ENCODE results near the gene OR56B1.
"Not testable (repeated sequence)": the region's sequence is repeated elsewhere in the genome, so short reads cannot be mapped to it uniquely, and the experiment has no call there.

The OR56B1 gene

GRCh38 chr11:5700421-5701054, 35.7 kb upstream of the OR56B1 start:
- Histone ChIP-seq H3K9me3 (ENCODE audit: insufficient read depth, low read depth, low read length) (no peaks in the 10 kb centered on the region), H3K9ac (ENCODE audit: low read depth, low read length) (no peak overlapping the region), H3K4me3 (ENCODE audit: low read length) (no peak overlapping the region), H3K27ac (ENCODE audit: low read depth, low read length) (no peak overlapping the region), H3K27me3 (ENCODE audit: insufficient read depth, low read length) (no peaks in the 10 kb centered on the region), H3K36me3 (ENCODE audit: insufficient read depth, low read length) (peaks cover 42% of the 10 kb centered on the region), H3K4me1 (ENCODE audit: insufficient read depth, low read length) (no peaks in the 10 kb centered on the region)
- WGBS: 94% methylated on average over 9 of the region's 10 CpGs

GRCh38 chr11:5701055-5701577, 35.1 kb upstream of the OR56B1 start:
- Histone ChIP-seq H3K4me3 (ENCODE audit: low read length) (no peak overlapping the region), H3K4me1 (ENCODE audit: insufficient read depth, low read length) (no peaks in the 10 kb centered on the region), H3K36me3 (ENCODE audit: insufficient read depth, low read length) (peaks cover 45% of the 10 kb centered on the region), H3K27me3 (ENCODE audit: insufficient read depth, low read length) (no peaks in the 10 kb centered on the region), H3K27ac (ENCODE audit: low read depth, low read length) (no peak overlapping the region), H3K9me3 (ENCODE audit: insufficient read depth, low read depth, low read length) (no peaks in the 10 kb centered on the region), H3K9ac (ENCODE audit: low read depth, low read length) (no peak overlapping the region)
- WGBS: 72% methylated on average over 3 of the region's 3 CpGs

- Histone ChIP-seq H3K9ac (ENCODE audit: low read depth, low read length) (no peak overlapping the region), H3K4me1 (ENCODE audit: insufficient read depth, low read length) (no peaks in the 10 kb centered on the region), H3K4me3 (ENCODE audit: low read length) (no peak overlapping the region), H3K36me3 (ENCODE audit: insufficient read depth, low read length) (peaks cover 46% of the 10 kb centered on the region), H3K9me3 (ENCODE audit: insufficient read depth, low read depth, low read length) (no peaks in the 10 kb centered on the region), H3K27ac (ENCODE audit: low read depth, low read length) (no peak overlapping the region), H3K27me3 (ENCODE audit: insufficient read depth, low read length) (no peaks in the 10 kb centered on the region)
- no CpG with 5 or more reads among the region's 2 CpGs for WGBS
Measured at GRCh38 chr11:5703741-5704536, 32.3 kb upstream of the OR56B1 start.

GRCh38 chr11:5705688-5706087, 30.6 kb upstream of the OR56B1 start:
- H3K9ac ChIP-seq (ENCODE audit: low read depth, low read length): no peak overlapping the region

GRCh38 chr11:5712507-5712906, 23.7 kb upstream of the OR56B1 start:
- whole genome bisulfite sequencing: 93% methylated on average over 1 of the region's 1 CpG
- no peak overlapping the region for H3K27ac ChIP-seq (ENCODE audit: low read depth, low read length)
- no peaks in the 10 kb centered on the region for H3K9me3 ChIP-seq (ENCODE audit: insufficient read depth, low read depth, low read length)
- H3K4me3 ChIP-seq (ENCODE audit: low read length): no peak overlapping the region
- no peaks in the 10 kb centered on the region for H3K4me1 ChIP-seq (ENCODE audit: insufficient read depth, low read length)
- peaks cover 11% of the 10 kb centered on the region; the same call in 1 of the 2 replicates for H3K36me3 ChIP-seq (ENCODE audit: insufficient read depth, low read length)
- H3K9ac ChIP-seq (ENCODE audit: low read depth, low read length): no peak overlapping the region
- H3K27me3 ChIP-seq (ENCODE audit: insufficient read depth, low read length): no peaks in the 10 kb centered on the region

More at GRCh38 chr11:5705688-5706087, 30.6 kb upstream of the OR56B1 start:
- no peaks in the 10 kb centered on the region for H3K27me3 ChIP-seq (ENCODE audit: insufficient read depth, low read length)
- no peaks in the 10 kb centered on the region for H3K4me1 ChIP-seq (ENCODE audit: insufficient read depth, low read length)
- H3K9me3 ChIP-seq (ENCODE audit: insufficient read depth, low read depth, low read length): no peaks in the 10 kb centered on the region
- H3K4me3 ChIP-seq (ENCODE audit: low read length): no peak overlapping the region
- H3K27ac ChIP-seq (ENCODE audit: low read depth, low read length): no peak overlapping the region
- 89% methylated on average over 2 of the region's 4 CpGs for WGBS
- peaks cover 42% of the 10 kb centered on the region for H3K36me3 ChIP-seq (ENCODE audit: insufficient read depth, low read length)

- Histone ChIP-seq H3K4me1 (ENCODE audit: insufficient read depth, low read length) (no peaks in the 10 kb centered on the region), H3K4me3 (ENCODE audit: low read length) (no peak overlapping the region), H3K27ac (ENCODE audit: low read depth, low read length) (no peak overlapping the region), H3K27me3 (ENCODE audit: insufficient read depth, low read length) (no peaks in the 10 kb centered on the region), H3K36me3 (ENCODE audit: insufficient read depth, low read length) (peaks cover 3% of the 10 kb centered on the region; the same call in 1 of the 2 replicates), H3K9me3 (ENCODE audit: insufficient read depth, low read depth, low read length) (no peaks in the 10 kb centered on the region), H3K9ac (ENCODE audit: low read depth, low read length) (no peak overlapping the region)
- 92% methylated on average over 5 of the region's 5 CpGs for WGBS
Measured at GRCh38 chr11:5713695-5714094, 22.6 kb upstream of the OR56B1 start.

- H3K27me3 ChIP-seq (ENCODE audit: insufficient read depth, low read length); H3K9ac ChIP-seq (ENCODE audit: low read depth, low read length); H3K4me3 ChIP-seq (ENCODE audit: low read length); H3K27ac ChIP-seq (ENCODE audit: low read depth, low read length); H3K4me1 ChIP-seq (ENCODE audit: insufficient read depth, low read length); H3K9me3 ChIP-seq (ENCODE audit: insufficient read depth, low read depth, low read length); H3K36me3 ChIP-seq (ENCODE audit: insufficient read depth, low read length): not testable (repeated sequence)
- WGBS: 91% methylated on average over 1 of the region's 1 CpG
Measured at GRCh38 chr11:5716518-5716917, 19.7 kb upstream of the OR56B1 start.

- H3K9ac ChIP-seq (ENCODE audit: low read depth, low read length): no peak overlapping the region
- no peaks in the 10 kb centered on the region for H3K9me3 ChIP-seq (ENCODE audit: insufficient read depth, low read depth, low read length)
- H3K36me3 ChIP-seq (ENCODE audit: insufficient read depth, low read length): no peaks in the 10 kb centered on the region
- no peaks in the 10 kb centered on the region for H3K27me3 ChIP-seq (ENCODE audit: insufficient read depth, low read length)
- 100% methylated on average over 2 of the region's 3 CpGs for WGBS
- H3K4me3 ChIP-seq (ENCODE audit: low read length): no peak overlapping the region
- H3K4me1 ChIP-seq (ENCODE audit: insufficient read depth, low read length): no peaks in the 10 kb centered on the region
- H3K27ac ChIP-seq (ENCODE audit: low read depth, low read length): no peak overlapping the region
Measured at GRCh38 chr11:5719703-5720495, 16.3 kb upstream of the OR56B1 start.

- Histone ChIP-seq H3K9me3 (ENCODE audit: insufficient read depth, low read depth, low read length) (no peaks in the 10 kb centered on the region), H3K27me3 (ENCODE audit: insufficient read depth, low read length) (no peaks in the 10 kb centered on the region), H3K4me1 (ENCODE audit: insufficient read depth, low read length) (no peaks in the 10 kb centered on the region), H3K36me3 (ENCODE audit: insufficient read depth, low read length) (no peaks in the 10 kb centered on the region), H3K4me3 (ENCODE audit: low read length) (no peak overlapping the region), H3K9ac (ENCODE audit: low read depth, low read length) (no peak overlapping the region), H3K27ac (ENCODE audit: low read depth, low read length) (no peak overlapping the region)
- WGBS: 90% methylated on average over 2 of the region's 2 CpGs
Measured at GRCh38 chr11:5722622-5723021, 13.6 kb upstream of the OR56B1 start.

- Histone ChIP-seq H3K27ac (ENCODE audit: low read depth, low read length) (no peak overlapping the region), H3K4me3 (ENCODE audit: low read length) (no peak overlapping the region), H3K9ac (ENCODE audit: low read depth, low read length) (no peak overlapping the region), H3K4me1 (ENCODE audit: insufficient read depth, low read length) (no peaks in the 10 kb centered on the region), H3K9me3 (ENCODE audit: insufficient read depth, low read depth, low read length) (no peaks in the 10 kb centered on the region), H3K36me3 (ENCODE audit: insufficient read depth, low read length) (no peaks in the 10 kb centered on the region), H3K27me3 (ENCODE audit: insufficient read depth, low read length) (no peaks in the 10 kb centered on the region)
- 90% methylated on average over 1 of the region's 1 CpG for WGBS
Measured at GRCh38 chr11:5726351-5726750, 9.9 kb upstream of the OR56B1 start.

- no peaks in the 10 kb centered on the region for H3K36me3 ChIP-seq (ENCODE audit: insufficient read depth, low read length)
- no peaks in the 10 kb centered on the region for H3K9me3 ChIP-seq (ENCODE audit: insufficient read depth, low read depth, low read length)
- no peak overlapping the region for H3K9ac ChIP-seq (ENCODE audit: low read depth, low read length)
- H3K27me3 ChIP-seq (ENCODE audit: insufficient read depth, low read length): no peaks in the 10 kb centered on the region
- no peak overlapping the region for H3K4me3 ChIP-seq (ENCODE audit: low read length)
- 89% methylated on average over 1 of the region's 1 CpG for WGBS
- no peaks in the 10 kb centered on the region for H3K4me1 ChIP-seq (ENCODE audit: insufficient read depth, low read length)
- no peak overlapping the region for H3K27ac ChIP-seq (ENCODE audit: low read depth, low read length)
Measured at GRCh38 chr11:5727691-5728090, 8.6 kb upstream of the OR56B1 start.

All from HUES64 (cell line).